ENCODE measurements around the gene NOX3. TPM values are rescaled to one million over a fixed set of nuclear protein-coding genes. Genes with fewer than 3 reads are reported as not detected.

The NOX3 gene
- polyA plus RNA-seq, 1 donor from 2014 or later = not detected

Other genes with a start within 250 kb of the NOX3 start
- not detected for gene CLDN20, start 191.8 kb downstream of the NOX3 start, polyA plus RNA-seq (ENCODE audit: insufficient read depth, low read depth, low replicate concordance)
- gene TFB1M, start 141.4 kb downstream of the NOX3 start, polyA plus RNA-seq (ENCODE audit: insufficient read depth, low read depth, low replicate concordance) = 9.9 TPM

Measured in brain (organoid and tissue), 1 donor.